Gastroesophageal sphincter (tissue), 4 donors: Measurements from ENCODE around the gene PRRC2A. TPM values are rescaled to one million over a fixed set of nuclear protein-coding genes. Genes with fewer than 3 reads are reported as not detected.

Experiments
- ATAC-seq: fragments of 150-250 bp; one replicate; pipeline ENCODE4 v1.9.1; 2016; ENCODE audit warnings: mild to moderate bottlenecking, moderate library complexity
- H3K27ac ChIP-seq, 4 donors: fragments of 200-600 bp; sonication (generic) in 3 of 4; 1 replicate in 3 of 4; 2 replicates in 1 of 4; pipeline ENCODE4 v1.5.1; 2016 to 2019
- H3K27me3 ChIP-seq: fragments of 200-600 bp; sonication (generic); one replicate; pipeline ENCODE4 v1.5.1; 2019
- H3K36me3 ChIP-seq, 2 donors: fragments of 200-600 bp; sonication (generic); one replicate each; pipeline ENCODE4 v1.5.1; 2019; ENCODE audit warnings: control low read depth in 1 of 2
- H3K4me1 ChIP-seq, 3 donors: fragments of 200-600 bp; sonication (generic); 1 replicate in 2 of 3; 2 replicates in 1 of 3; pipeline ENCODE4 v1.5.1; 2016 to 2019; ENCODE audit warnings: control low read depth in 2 of 3
- H3K4me3 ChIP-seq, 2 donors: fragments of 200-600 bp; sonication (generic); one replicate each; pipeline ENCODE4 v1.5.1; 2019; ENCODE audit warnings: mild to moderate bottlenecking in 1 of 2, moderate library complexity in 1 of 2
- H3K9me3 ChIP-seq, 3 donors: fragments of 200-600 bp; sonication (generic); one replicate each; pipeline ENCODE4 v1.5.1; 2017 to 2019; ENCODE audit warnings: control low read depth in 2 of 3
- CTCF ChIP-seq, 4 experiments: fragments of 200-600 bp in 2 of 4; fragments of 450-650 bp in 2 of 4; sonication (generic) in 1 of 4; IDR thresholded peaks; one replicate each; pipeline ENCODE4 v1.5.1; 2017 to 2019; ENCODE audit warnings: antibody characterized with exemption in 4 of 4, mild to moderate bottlenecking in 2 of 4, moderate library complexity in 2 of 4
- EP300 ChIP-seq: sonication (generic); formaldehyde crosslinking; IDR thresholded peaks from one replicate; pipeline ENCODE4 v1.6.1; 2017; ENCODE audit warnings: antibody characterized with exemption, mild to moderate bottlenecking
- POLR2A ChIP-seq, 2 donors: fragments of 450-650 bp; IDR thresholded peaks; one replicate each; pipeline ENCODE4 v1.6.1; 2017; ENCODE audit warnings: antibody characterized with exemption in 2 of 2, mild to moderate bottlenecking in 2 of 2, moderate library complexity in 1 of 2
- POLR2AphosphoS5 ChIP-seq: sonication (generic); formaldehyde crosslinking; IDR thresholded peaks from one replicate; pipeline ENCODE4 v1.6.1; 2017; ENCODE audit warnings: antibody characterized with exemption
- WGBS, 2 donors: methylation state at CpG; one replicate each; pipeline ENCODE4 v1.1.5; 2018; ENCODE audit warnings: low coverage in 1 of 2; 5-methylcytosine and 5-hydroxymethylcytosine counted together
- total RNA-seq, 4 donors: library from RNA; depleted of rRNA; stranded (reverse); fragments of >200 nt; gene quantifications; one replicate each; pipeline ENCODE4 v1.1.0, GENCODE V29; 2016

Gene PRRC2A
- total RNA-seq, 4 donors from 2014 or later, result 47.9 to 137 (median 76.2) TPM

DNA sequence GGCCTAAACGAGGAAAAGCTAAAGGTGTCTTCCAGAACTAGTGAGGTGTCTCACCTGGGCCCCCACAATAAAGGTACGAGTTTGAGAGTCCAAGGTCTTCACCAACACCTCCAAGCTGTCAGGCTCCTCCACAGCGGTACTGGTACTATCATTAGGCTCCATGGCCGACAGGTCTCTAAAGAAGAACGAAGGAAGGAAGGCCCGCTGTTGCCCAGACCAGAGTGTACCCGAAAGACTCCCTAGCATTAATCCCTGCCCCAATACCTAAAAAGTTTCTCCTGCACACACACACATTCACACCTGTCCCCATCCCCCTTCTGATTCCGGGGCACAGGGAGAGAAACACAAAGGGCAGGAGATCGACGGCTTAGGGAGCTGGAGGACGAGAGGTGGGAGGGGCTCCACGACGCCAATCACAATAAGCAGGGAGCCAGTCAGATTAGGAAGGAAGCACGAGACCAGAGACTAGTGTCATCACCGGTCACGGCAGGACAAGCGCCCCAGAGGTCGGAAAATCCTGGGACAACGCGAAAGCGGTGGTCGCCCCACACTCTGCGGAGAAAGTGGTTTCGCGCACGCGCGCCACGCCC lies 31.2 kb downstream of the PRRC2A start:
- Histone ChIP-seq H3K4me1 (peaks cover 0 to 57% (median 16%) of the 10 kb centered on the region in 3 donors), H3K4me3 (peak overlapping the region; percentile 52 to 83), H3K27ac (peak overlapping the region; percentile 84 to 99 (median 97)), H3K27me3 (no peaks in the 10 kb centered on the region), H3K36me3 (peaks cover 0 to 54% of the 10 kb centered on the region in 2 donors), H3K9me3 (no peaks in the 10 kb centered on the region)
- WGBS, 2 donors, result 2 to 5% methylated on average over 14 to 16 of the region's 29 CpGs
- peak; percentile 75 for ATAC-seq
- TF ChIP-seq POLR2A (IDR thresholded peaks at IDR 0.05) (no peak), EP300 (no peak), POLR2AphosphoS5 (peak; percentile 26)

DNA sequence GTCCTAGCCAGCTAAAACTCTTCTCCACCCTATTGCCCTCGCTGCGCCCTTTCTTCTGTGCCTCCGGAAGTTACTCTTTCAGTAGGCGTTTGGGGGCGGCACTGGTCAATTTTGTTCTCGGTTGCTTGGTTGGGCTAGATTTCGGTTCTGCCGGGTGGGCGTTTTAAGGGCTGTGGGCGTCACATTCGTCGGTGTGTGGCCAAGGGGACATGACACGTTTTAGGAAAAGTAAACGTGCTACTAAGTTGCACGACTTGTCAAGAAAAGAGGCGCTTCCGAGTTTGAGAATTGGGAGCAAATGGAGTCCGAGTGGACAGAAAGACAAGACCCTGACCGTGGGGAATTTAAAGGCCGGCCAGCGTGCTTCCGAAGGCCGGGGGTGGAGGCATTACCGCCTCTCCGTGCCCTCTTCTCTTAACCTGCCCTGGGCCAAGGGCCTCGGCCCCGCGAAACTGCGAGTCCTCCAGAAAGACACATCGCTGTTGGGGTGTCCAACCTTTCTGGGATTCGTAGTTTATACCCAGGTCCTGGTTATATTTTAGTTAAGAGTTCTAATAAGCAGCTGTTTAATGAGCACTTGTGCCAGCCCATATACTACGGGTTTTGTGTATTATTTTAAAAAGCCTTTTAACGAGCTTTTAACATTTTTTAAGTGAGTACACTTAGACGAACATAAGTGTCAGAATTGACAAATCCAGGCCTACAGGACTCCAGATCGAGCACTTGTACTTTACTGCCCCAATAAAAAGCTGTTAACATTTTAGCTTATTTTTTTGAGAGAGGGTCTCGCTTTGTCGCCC lies 32.6 kb downstream of the PRRC2A start:
- Histone ChIP-seq H3K4me1 (peaks cover 0 to 71% (median 18%) of the 10 kb centered on the region in 3 donors), H3K27ac (peak overlapping the region; percentile 84 to 99 (median 97)), H3K27me3 (no peaks in the 10 kb centered on the region), H3K9me3 (no peaks in the 10 kb centered on the region), H3K4me3 (peak overlapping the region; percentile 52 to 83), H3K36me3 (peaks cover 0 to 54% of the 10 kb centered on the region in 2 donors)
- peak in 1 of 4 experiments; percentile 25 for TF ChIP-seq CTCF (IDR thresholded peaks at IDR 0.05)
- no peak for TF ChIP-seq POLR2AphosphoS5
- TF ChIP-seq EP300, result no peak
- peak; percentile 80 for ATAC-seq
- WGBS, 2 donors, result 11 to 12% methylated on average over 25 to 27 of the region's 37 CpGs

DNA sequence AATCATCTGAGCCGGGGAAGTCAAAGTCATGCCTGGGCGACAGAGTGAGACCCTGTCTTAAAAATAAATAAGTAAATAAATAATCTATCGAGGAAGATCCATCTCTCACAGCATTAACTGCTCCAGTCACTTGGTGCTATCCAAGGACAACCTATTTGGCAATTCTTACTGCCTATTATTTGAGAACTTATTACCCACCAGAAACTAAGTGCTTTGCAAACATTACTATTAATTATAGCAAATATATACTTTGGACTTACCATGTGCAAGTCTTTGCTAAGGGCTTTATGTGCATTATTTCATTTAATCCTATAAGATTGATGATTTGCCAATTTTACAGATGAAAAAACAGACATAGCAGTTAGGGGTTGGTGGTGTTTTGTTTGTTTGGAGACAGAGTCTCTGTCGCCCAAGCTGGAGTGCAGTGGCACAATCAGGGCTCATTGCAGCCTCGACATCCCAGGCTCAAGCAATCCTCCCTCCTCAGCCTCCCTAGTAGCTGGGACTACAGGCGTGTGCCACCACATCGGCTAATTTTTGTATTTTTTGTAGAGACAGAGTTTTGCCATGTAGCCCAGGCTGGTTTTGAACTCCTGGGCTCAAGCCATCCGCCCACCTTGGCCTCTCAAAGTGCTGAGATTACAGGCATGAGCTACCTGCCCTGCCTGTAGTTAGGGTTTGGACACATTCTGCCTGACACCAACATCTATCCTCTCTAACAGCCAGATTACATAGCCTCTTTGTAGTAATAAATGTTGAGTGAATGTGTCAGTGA lies 34.2 kb downstream of the PRRC2A start:
- peaks cover 8 to 78% (median 35%) of the 10 kb centered on the region in 3 donors for H3K4me1 ChIP-seq
- TF ChIP-seq CTCF (IDR thresholded peaks at IDR 0.05) (no peak), POLR2AphosphoS5 (no peak), POLR2A (IDR thresholded peaks at IDR 0.05) (no peak), EP300 (no peak)
- ATAC-seq, result no peak
- H3K36me3 ChIP-seq, result peaks cover 0 to 42% of the 10 kb centered on the region in 2 donors
- no peak overlapping the region for H3K27ac ChIP-seq
- H3K4me3 ChIP-seq, result no peak overlapping the region
- WGBS, 2 donors, result 90 to 92% methylated on average over 7 of the region's 8 CpGs
- no peaks in the 10 kb centered on the region for H3K9me3 ChIP-seq
- no peaks in the 10 kb centered on the region for H3K27me3 ChIP-seq

DNA sequence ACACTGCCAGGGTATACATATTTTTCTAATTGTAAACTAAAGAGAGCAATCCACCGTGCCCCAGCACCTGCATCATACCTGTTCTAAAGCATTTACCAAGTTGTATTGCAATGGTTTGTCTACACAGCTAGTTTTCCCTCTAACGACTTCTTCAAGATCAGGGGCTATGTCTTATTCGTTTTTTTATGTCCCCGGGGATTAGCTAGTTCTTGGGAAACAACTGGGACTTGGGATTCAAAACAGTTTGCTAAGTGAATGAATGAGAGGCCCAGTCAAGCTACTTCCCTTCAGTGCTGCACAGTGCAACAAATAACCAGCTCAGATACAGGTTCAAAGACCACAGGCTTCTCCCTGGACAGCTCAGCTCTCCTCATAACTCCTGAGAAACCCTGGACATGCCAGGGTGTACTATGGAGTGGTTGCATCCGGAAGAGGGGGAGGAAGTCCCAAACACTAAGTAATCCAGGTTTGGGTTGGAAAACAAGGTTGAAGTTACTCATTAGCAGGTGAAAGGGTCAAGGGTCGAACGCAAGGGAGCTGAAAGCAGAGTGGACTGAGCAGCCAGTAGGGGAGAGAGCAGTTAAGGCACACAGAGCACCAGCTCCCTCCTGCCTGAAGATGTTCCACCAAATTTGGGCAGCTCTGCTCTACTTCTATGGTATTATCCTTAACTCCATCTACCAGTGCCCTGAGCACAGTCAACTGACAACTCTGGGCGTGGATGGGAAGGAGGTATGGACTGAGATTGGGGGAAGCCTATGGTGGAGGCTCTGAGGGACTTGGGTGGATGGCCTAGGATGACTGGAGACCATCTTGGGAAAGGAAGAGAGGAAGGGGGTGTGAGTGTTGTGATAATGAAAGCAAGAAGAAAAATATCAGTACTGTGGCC lies 35.1 kb downstream of the PRRC2A start, which contains the start of gene APOM:
Gene APOM (plus strand): TSS at position 546 of the 889 bp plus-strand sequence. CDS start 73 bp downstream, at position 619.
- no peaks in the 10 kb centered on the region for H3K9me3 ChIP-seq
- H3K4me1 ChIP-seq, result peaks cover 8 to 74% (median 35%) of the 10 kb centered on the region in 3 donors
- no peaks in the 10 kb centered on the region for H3K27me3 ChIP-seq
- H3K4me3 ChIP-seq, result no peak within 1 kb of the TSS
- H3K36me3 ChIP-seq, result peaks cover 0 to 38% of the 10 kb centered on the region in 2 donors
- TF ChIP-seq CTCF (IDR thresholded peaks at IDR 0.05), result no peak
- TF ChIP-seq POLR2AphosphoS5, result no peak
- no peak for TF ChIP-seq EP300
- TF ChIP-seq POLR2A (IDR thresholded peaks at IDR 0.05), result no peak
- no peak for ATAC-seq
- 74 to 75% methylated on average over 5 to 6 of the region's 8 CpGs for WGBS, 2 donors
- no peak within 1 kb of the TSS for H3K27ac ChIP-seq
